DMS79 (cell line): ENCODE results near the gene FOXR2.

Experiments used
- DNase-seq: peaks from one replicate; lab custom pipeline; 2025; lab: John Stamatoyannopoulos, UW

FOXR2 gene

GRCh38 chrX:55623100-55623499, at the start of gene FOXR2:
TSS of gene FOXR2 (plus strand) at chrX:55623400. CDS start at chrX:55623712, 312 bp downstream.
- DNase-seq = no peak

- DNase-seq = no peak
Observed at GRCh38 chrX:55579115-55579514, 44.1 kb upstream of the FOXR2 start.

GRCh38 chrX:55582447-55582846, 40.8 kb upstream of the FOXR2 start:
- no peak for DNase-seq

- no peak for DNase-seq
Observed at GRCh38 chrX:55593296-55593695, 29.9 kb upstream of the FOXR2 start.

- no peak for DNase-seq
Observed at GRCh38 chrX:55593756-55594257, 29.4 kb upstream of the FOXR2 start.

- DNase-seq = no peak
Observed at GRCh38 chrX:55598333-55598732, 24.9 kb upstream of the FOXR2 start.

- no peak for DNase-seq
Observed at GRCh38 chrX:55619547-55619946, 3.7 kb upstream of the FOXR2 start.

- DNase-seq = no peak
Observed at GRCh38 chrX:55624403-55624802, 1.2 kb downstream of the FOXR2 start.

GRCh38 chrX:55636109-55636508, 12.9 kb downstream of the FOXR2 start:
- no peak for DNase-seq

GRCh38 chrX:55638933-55639332, 15.7 kb downstream of the FOXR2 start:
- DNase-seq = no peak

GRCh38 chrX:55640854-55641253, 17.7 kb downstream of the FOXR2 start:
- no peak for DNase-seq

- DNase-seq = no peak
Observed at GRCh38 chrX:55648434-55648833, 25.2 kb downstream of the FOXR2 start.

- DNase-seq = no peak
Observed at GRCh38 chrX:55659931-55660330, 36.7 kb downstream of the FOXR2 start.

GRCh38 chrX:55663584-55663983, 40.4 kb downstream of the FOXR2 start:
- DNase-seq = no peak

- DNase-seq = no peak
Observed at GRCh38 chrX:55668084-55668483, 44.9 kb downstream of the FOXR2 start.
